Gastrocnemius medialis (tissue), 4 donors: Measurements from ENCODE around the gene C8B. TPM values are rescaled to one million over a fixed set of nuclear protein-coding genes. Genes with fewer than 3 reads are reported as not detected.

Source experiments
- ATAC-seq, 2 donors: fragments of 150-250 bp; one replicate each; pipeline ENCODE4 v1.9.1; 2016
- DNase-seq, 2 donors: peaks; one replicate each; pipeline ENCODE4 v3.0.0-alpha.2; 2019
- H3K27ac ChIP-seq, 4 donors: fragments of 200-600 bp; sonication (generic); 1 replicate in 1 of 4; 2 replicates in 3 of 4; pipeline ENCODE4 v1.5.1; 2016 to 2018; ENCODE audit warnings: mild to moderate bottlenecking in 2 of 4, moderate library complexity in 1 of 4
- H3K27me3 ChIP-seq, 3 donors: fragments of 200-600 bp; sonication (generic) in 2 of 3; 1 replicate in 1 of 3; 2 replicates in 2 of 3; pipeline versions ENCODE4 v1.5.1 to v1.6.0; 2016 to 2019; ENCODE audit warnings: mild to moderate bottlenecking in 1 of 3, moderate library complexity in 1 of 3
- H3K36me3 ChIP-seq, 2 donors: fragments of 200-600 bp; sonication (generic) in 1 of 2; one replicate each; pipeline ENCODE4 v1.5.1; 2017 to 2018
- H3K4me1 ChIP-seq, 2 donors: fragments of 200-600 bp; sonication (generic) in 1 of 2; one replicate each; pipeline ENCODE4 v1.5.1; 2016 to 2017; ENCODE audit warnings: mild to moderate bottlenecking in 2 of 2
- H3K4me3 ChIP-seq, 4 donors: fragments of 200-600 bp; sonication (generic) in 3 of 4; 1 replicate in 1 of 4; 2 replicates in 3 of 4; pipeline ENCODE4 v1.5.1; 2016 to 2019; ENCODE audit warnings: mild to moderate bottlenecking in 2 of 4
- H3K9me3 ChIP-seq, 3 donors: fragments of 200-600 bp; sonication (generic) in 2 of 3; 1 replicate in 1 of 3; 2 replicates in 2 of 3; pipeline ENCODE4 v1.5.1; 2016 to 2019
- POLR2A ChIP-seq, 2 donors: fragments of 450-650 bp; IDR thresholded peaks; one replicate each; pipeline ENCODE4 v1.6.1; 2017; ENCODE audit warnings: antibody characterized with exemption in 2 of 2, mild to moderate bottlenecking in 2 of 2, moderate library complexity in 2 of 2
- in situ Hi-C, 4 donors: fragments of 200-750 bp; cut with MboI; loops; one replicate each; pipeline versions ENCODE4 v1.15.0 to v1.8.0; 2017; ENCODE audit warnings: low sequenced_read_pairs in 4 of 4
- intact Hi-C: fragments of 100-400 bp; cut with DNase I; formaldehyde crosslinking; loops from one replicate; pipeline ENCODE4 v1.15.1; 2023; ENCODE audit warnings: low total_unique reads
- total RNA-seq, 4 donors: library from RNA; depleted of rRNA; stranded (reverse); fragments of >200 nt; gene quantifications; one replicate each; pipeline versions ENCODE4 v1.1.0 to v1.2.3, GENCODE V29; 2016
- TF ChIP-seq, protein P1 (sequence below), 5 experiments: fragments of 450-650 bp in 3 of 5; fragments of 200-600 bp in 2 of 5; sonication (generic) in 2 of 5; IDR thresholded peaks in 4 of 5; conservative IDR thresholded peaks in 1 of 5; 1 replicate in 4 of 5; 2 replicates in 1 of 5; pipeline ENCODE4 v1.5.1; 2016 to 2019; ENCODE audit warnings: antibody characterized with exemption in 5 of 5, mild to moderate bottlenecking in 3 of 5, moderate library complexity in 3 of 5

The C8B gene
- total RNA-seq, 4 donors from 2014 or later, result 0.68 to 1.5 TPM; not detected in 2

GRCh38 chr1:56993475-56993874 lies 27.7 kb upstream of the C8B start:
- H3K36me3 ChIP-seq, result no peaks in the 10 kb centered on the region
- peak overlapping the region; percentile 55 to 77 (median 66) for H3K27ac ChIP-seq
- no peak for TF ChIP-seq POLR2A (IDR thresholded peaks at IDR 0.05)
- TF ChIP-seq, protein P1, sequence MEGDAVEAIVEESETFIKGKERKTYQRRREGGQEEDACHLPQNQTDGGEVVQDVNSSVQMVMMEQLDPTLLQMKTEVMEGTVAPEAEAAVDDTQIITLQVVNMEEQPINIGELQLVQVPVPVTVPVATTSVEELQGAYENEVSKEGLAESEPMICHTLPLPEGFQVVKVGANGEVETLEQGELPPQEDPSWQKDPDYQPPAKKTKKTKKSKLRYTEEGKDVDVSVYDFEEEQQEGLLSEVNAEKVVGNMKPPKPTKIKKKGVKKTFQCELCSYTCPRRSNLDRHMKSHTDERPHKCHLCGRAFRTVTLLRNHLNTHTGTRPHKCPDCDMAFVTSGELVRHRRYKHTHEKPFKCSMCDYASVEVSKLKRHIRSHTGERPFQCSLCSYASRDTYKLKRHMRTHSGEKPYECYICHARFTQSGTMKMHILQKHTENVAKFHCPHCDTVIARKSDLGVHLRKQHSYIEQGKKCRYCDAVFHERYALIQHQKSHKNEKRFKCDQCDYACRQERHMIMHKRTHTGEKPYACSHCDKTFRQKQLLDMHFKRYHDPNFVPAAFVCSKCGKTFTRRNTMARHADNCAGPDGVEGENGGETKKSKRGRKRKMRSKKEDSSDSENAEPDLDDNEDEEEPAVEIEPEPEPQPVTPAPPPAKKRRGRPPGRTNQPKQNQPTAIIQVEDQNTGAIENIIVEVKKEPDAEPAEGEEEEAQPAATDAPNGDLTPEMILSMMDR (IDR thresholded peaks at IDR 0.05 in 4 of 5, conservative IDR thresholded peaks at IDR 0.05 in 1 of 5), result no peak
- peak; percentile 66 to 92 for ATAC-seq
- peak; percentile 13 to 41 for DNase-seq
- no peak overlapping the region for H3K4me3 ChIP-seq
- intact Hi-C loops, result no loop called here
- H3K27me3 ChIP-seq, result no peaks in the 10 kb centered on the region
- H3K9me3 ChIP-seq, result no peaks in the 10 kb centered on the region
- H3K4me1 ChIP-seq, result peaks cover 9 to 21% of the 10 kb centered on the region in 2 donors
- in situ Hi-C loops, result no loop called here

DNA sequence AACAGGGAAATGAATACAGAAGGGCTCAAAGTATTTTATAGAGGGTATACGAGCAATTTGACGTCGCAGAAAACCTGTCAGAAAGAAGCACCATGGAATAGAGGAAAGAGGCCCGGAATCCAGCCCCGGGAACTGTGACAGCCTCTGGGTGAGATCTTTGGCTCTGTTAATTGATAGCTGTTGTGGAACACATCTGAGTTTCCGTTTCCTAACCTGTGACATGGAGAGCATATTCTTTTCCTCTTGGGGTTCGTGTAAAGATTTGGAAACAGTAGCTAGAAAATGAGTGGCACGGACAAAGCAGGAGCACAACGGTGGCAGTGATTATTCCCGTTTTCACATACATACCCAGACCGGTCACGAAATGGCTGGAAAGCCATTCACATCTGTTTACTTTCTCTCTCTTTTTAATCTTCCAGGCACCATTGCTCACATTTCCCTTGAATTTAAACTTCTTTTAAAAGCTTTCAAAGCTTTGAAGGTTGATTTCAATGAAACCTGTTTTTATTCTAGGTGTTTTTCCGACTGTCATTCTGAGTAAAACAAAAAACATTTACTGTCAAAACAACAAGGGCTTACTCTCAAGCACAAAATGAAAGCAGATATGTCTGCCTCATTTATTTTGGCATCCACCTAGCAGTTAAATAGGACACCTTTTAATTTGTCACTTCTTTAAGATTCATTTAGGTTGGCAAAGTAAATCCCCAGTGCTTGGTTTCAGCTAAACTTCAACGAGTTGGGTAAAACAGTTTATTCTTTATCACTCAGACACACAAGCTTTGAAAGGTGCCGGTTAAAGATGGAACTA lies 26.7 kb upstream of the C8B start:
- ATAC-seq (peak; percentile 51 to 55), DNase-seq (no peak)
- no peaks in the 10 kb centered on the region for H3K27me3 ChIP-seq
- H3K4me3 ChIP-seq, result peak overlapping the region; percentile 1 to 25 (median 16)
- intact Hi-C loops (no loop called here), in situ Hi-C loops (no loop called here)
- H3K9me3 ChIP-seq, result no peaks in the 10 kb centered on the region
- H3K36me3 ChIP-seq, result no peaks in the 10 kb centered on the region
- TF ChIP-seq, protein P1 (IDR thresholded peaks at IDR 0.05 in 4 of 5, conservative IDR thresholded peaks at IDR 0.05 in 1 of 5), result no peak
- TF ChIP-seq POLR2A (IDR thresholded peaks at IDR 0.05), result no peak
- H3K27ac ChIP-seq, result peak overlapping the region; percentile 55 to 77 (median 66)
- H3K4me1 ChIP-seq, result peaks cover 9 to 21% of the 10 kb centered on the region in 2 donors

- no peaks in the 10 kb centered on the region for H3K27me3 ChIP-seq
- no peak for DNase-seq
- H3K4me3 ChIP-seq, result no peak overlapping the region
- ATAC-seq, result no peak
- intact Hi-C loops (no loop called here), in situ Hi-C loops (no loop called here)
- peaks cover 9 to 21% of the 10 kb centered on the region in 2 donors for H3K4me1 ChIP-seq
- TF ChIP-seq POLR2A (IDR thresholded peaks at IDR 0.05), result no peak
- TF ChIP-seq, protein P1 (IDR thresholded peaks at IDR 0.05 in 4 of 5, conservative IDR thresholded peaks at IDR 0.05 in 1 of 5), result no peak
- H3K27ac ChIP-seq, result no peak overlapping the region
- no peaks in the 10 kb centered on the region for H3K9me3 ChIP-seq
- no peaks in the 10 kb centered on the region for H3K36me3 ChIP-seq
Measured at GRCh38 chr1:56991576-56991975, 25.8 kb upstream of the C8B start.

DNA sequence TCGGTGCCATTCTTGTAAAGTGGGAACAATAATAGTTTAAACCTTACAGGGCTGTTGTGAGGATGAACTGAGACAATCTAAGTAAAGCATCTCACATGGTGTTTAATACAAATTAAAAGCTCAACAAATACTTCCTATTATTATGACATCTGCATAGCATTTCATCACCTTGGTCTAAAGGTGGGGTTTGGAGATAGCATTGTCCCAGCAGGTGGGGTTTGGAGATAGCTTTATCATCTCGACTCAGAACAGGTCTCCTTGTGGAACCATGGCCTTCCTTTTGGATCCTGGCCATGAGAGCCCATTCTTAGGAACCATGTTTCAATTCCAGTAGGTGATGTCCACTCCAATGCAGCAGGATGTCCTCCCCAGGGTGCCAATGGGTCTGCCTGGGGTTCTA lies 20.6 kb upstream of the C8B start:
- Histone ChIP-seq H3K36me3 (no peaks in the 10 kb centered on the region), H3K9me3 (no peaks in the 10 kb centered on the region), H3K27me3 (no peaks in the 10 kb centered on the region), H3K27ac (no peak overlapping the region), H3K4me3 (no peak overlapping the region), H3K4me1 (no peaks in the 10 kb centered on the region)
- in situ Hi-C loops (no loop called here), intact Hi-C loops (no loop called here)
- TF ChIP-seq POLR2A (IDR thresholded peaks at IDR 0.05), result no peak
- TF ChIP-seq, protein P1 (IDR thresholded peaks at IDR 0.05 in 4 of 5, conservative IDR thresholded peaks at IDR 0.05 in 1 of 5), result no peak
- ATAC-seq (no peak), DNase-seq (no peak)
